HepG2 (cell line): ENCODE results near the gene CCL7. TPM values are rescaled to one million over a fixed set of nuclear protein-coding genes. Genes with fewer than 3 reads are reported as not detected.

Source experiments
- ATAC-seq: fragments of 200-7000 bp; cut with Tn5 transposase; 3 replicates; pipeline ENCODE4 v1.9.1; 2020; ENCODE audit warnings: mild to moderate bottlenecking, moderate library complexity
- BruUV-seq: library from RNA; stranded (reverse); fragments of 400-500 nt; replicated peaks from 2 replicates; lab custom pipeline; 2021; lab: Mats Ljungman, UMichigan
- CTCF ChIA-PET: fragments of 300-600 bp; formaldehyde crosslinking; extraction: SDS; loops from one replicate; lab custom pipeline; 2021; ENCODE audit warnings: low total read pairs, inconsistent platforms, low intra/inter-chr PET ratio; lab: Yijun Ruan, JAX
- POLR2A ChIA-PET: fragments of 350-600 bp; sonication (Branson Sonifier 250); formaldehyde crosslinking; loops from one replicate; lab custom pipeline; 2020; ENCODE audit warnings: antibody characterized with exemption, inconsistent platforms; lab: Yijun Ruan, JAX
- DNase-seq: peaks from one replicate; pipeline ENCODE4 v3.0.0-alpha.2; 2015; ENCODE audit warnings: low spot score
- FAIRE-seq: peaks from 3 replicates; lab custom pipeline; 2011; peaks lifted over from hg19 to GRCh38; lab: Jason Lieb, UNC
- H2AFZ ChIP-seq: one replicate; pipeline ENCODE4 v1.6.1; 2011; ENCODE audit warnings: low read length, inconsistent platforms
- H3K27ac ChIP-seq: fragments of 300-600 bp; 3 replicates; pipeline ENCODE4 v1.8.0; 2011; ENCODE audit warnings: mixed run types, mild to moderate bottlenecking, mixed read lengths, low read length, inconsistent platforms; ENCODE audit not compliant: insufficient read depth; ENCODE audit errors: extremely low read length
- H3K27me3 ChIP-seq, 2 experiments: fragments of 200-600 bp in 1 of 2; 2 replicates in 1 of 2; 3 replicates in 1 of 2; pipeline versions ENCODE4 v1.6.0 to v1.8.0; 2011; ENCODE audit warnings: low read length in 2 of 2, mild to moderate bottlenecking in 2 of 2, moderate library complexity in 2 of 2, inconsistent platforms in 1 of 2; ENCODE audit not compliant: insufficient read depth in 2 of 2, control insufficient read depth in 1 of 2
- H3K36me3 ChIP-seq, 2 experiments: fragments of 200-600 bp in 1 of 2; replicated peaks in 1 of 2; 2 replicates in 1 of 2; 3 replicates in 1 of 2; pipeline versions ENCODE4 v1.5.1 to v1.8.0; 2011; ENCODE audit warnings: low read length in 2 of 2, inconsistent platforms in 1 of 2; ENCODE audit not compliant: insufficient read depth in 2 of 2, control insufficient read depth in 1 of 2
- H3K4me1 ChIP-seq: 2 replicates; pipeline ENCODE4 v1.5.1; 2012; ENCODE audit warnings: low read length, inconsistent platforms; ENCODE audit not compliant: insufficient read depth
- H3K4me2 ChIP-seq: 2 replicates; pipeline ENCODE4 v1.6.0; 2011; ENCODE audit warnings: low read depth, low read length, inconsistent platforms
- H3K4me3 ChIP-seq, 3 experiments: fragments of 200-600 bp in 1 of 3; sonication (generic), shearing (Covaris generic) in 1 of 3; replicated peaks in 1 of 3; 2 replicates each; pipeline ENCODE4 v1.5.1; 2011 to 2016; ENCODE audit warnings: low read length in 3 of 3, inconsistent platforms in 2 of 3, low read depth in 2 of 3, mild to moderate bottlenecking in 2 of 3, control low read depth in 1 of 3, mixed read lengths in 1 of 3; ENCODE audit not compliant: insufficient read depth in 1 of 3
- H3K79me2 ChIP-seq: one replicate; pipeline ENCODE4 v1.6.1; 2011; ENCODE audit warnings: low read length, inconsistent platforms; ENCODE audit not compliant: insufficient read depth
- H3K9ac ChIP-seq: 2 replicates; pipeline ENCODE4 v1.6.0; 2011; ENCODE audit warnings: mild to moderate bottlenecking, low read depth, low read length, inconsistent platforms; ENCODE audit not compliant: insufficient read depth
- H3K9me3 ChIP-seq: 2 replicates; pipeline ENCODE4 v1.5.1; 2012; ENCODE audit warnings: mild to moderate bottlenecking, low read length
- H4K20me1 ChIP-seq: 2 replicates; pipeline ENCODE4 v1.6.0; 2011; ENCODE audit warnings: inconsistent platforms, mild to moderate bottlenecking, low read length, moderate library complexity; ENCODE audit not compliant: insufficient read depth
- CENPBD1 ChIP-seq: sonication (generic); formaldehyde crosslinking; IDR thresholded peaks from 2 replicates; pipeline ENCODE4 v1.8.0; 2022; ENCODE audit warnings: missing genetic modification reagents, low read depth, mild to moderate bottlenecking, borderline replicate concordance
- SOX13 ChIP-seq, 3 experiments: fragments of 450-650 bp in 1 of 3; sonication (generic) in 1 of 3; formaldehyde crosslinking in 1 of 3; IDR thresholded peaks in 2 of 3; conservative IDR thresholded peaks in 1 of 3; 2 replicates each; pipeline versions ENCODE4 v1.5.0 to v1.6.1; 2016 to 2020; ENCODE audit warnings: antibody characterized with exemption in 1 of 3, mild to moderate bottlenecking in 1 of 3, missing compliant biosample characterization in 1 of 3, missing genetic modification reagents in 1 of 3, moderate library complexity in 1 of 3
- ZNF407 ChIP-seq: sonication (generic); formaldehyde crosslinking; IDR thresholded peaks from one replicate; pipeline ENCODE4 v1.5.1; 2020; ENCODE audit warnings: mild to moderate bottlenecking, missing genetic modification reagents; ENCODE audit errors: not compliant biosample characterization
- ZNF598 ChIP-seq: sonication (generic); formaldehyde crosslinking; IDR thresholded peaks from 2 replicates; pipeline ENCODE4 v1.5.1; 2020; ENCODE audit warnings: mild to moderate bottlenecking, missing genetic modification reagents, borderline replicate concordance
- in situ Hi-C: cut with HindIII; loops from 2 replicates; pipeline ENCODE4 v1.10.0; 2017; ENCODE audit warnings: low pct_unique_long_range_greater_than_20kb; ENCODE audit not compliant: extremely low pct_ligation_motif_present
- intact Hi-C: fragments of 100-400 bp; cut with micrococcal nuclease; formaldehyde crosslinking; loops from one replicate; pipeline ENCODE4 v1.10.0; 2022; ENCODE audit not compliant: unreplicated experiment
- polyA plus RNA-seq, 8 experiments: library from polyadenylated mRNA; depleted of rRNA in 3 of 8; stranded (reverse) in 7 of 8; unstranded in 1 of 8; fragments of >200 nt; fragmentation: Illumina TruSeq in 4 of 8; extraction: Trizol in 4 of 8; gene quantifications; 2 replicates each; pipeline versions ENCODE4 v1.2.1 to v1.2.3, GENCODE V29; 2011 to 2016; ENCODE audit warnings: low read depth in 4 of 8, missing spikeins in 1 of 8, mixed read lengths in 1 of 8; ENCODE audit not compliant: insufficient read depth in 1 of 8
- total RNA-seq, 5 experiments: library from RNA; depleted of rRNA; stranded (reverse); fragments of >200 nt; fragmentation: Illumina TruSeq; extraction: Trizol; gene quantifications; 2 replicates each; pipeline ENCODE4 v1.2.3, GENCODE V29; 2016; ENCODE audit warnings: low read depth in 1 of 5
- TF ChIP-seq, protein P1 (sequence below): IDR thresholded peaks from 2 replicates; pipeline ENCODE4 v1.6.1; 2016; ENCODE audit warnings: low read depth

The CCL7 gene
- total and polyA plus RNA-seq, 2 of the 13 experiments (the other 11 are each of a cell fraction or from before 2014, with no cell fraction given): not detected

- FAIRE-seq: no peak
- in situ Hi-C loops: no loop called here
- Histone ChIP-seq H3K36me3 (no peaks in the 10 kb centered on the region), H4K20me1 (no peaks in the 10 kb centered on the region), H3K4me1 (no peaks in the 10 kb centered on the region), H3K4me2 (no peak overlapping the region), H3K27me3 (no peaks in the 10 kb centered on the region), H3K27ac (no peak overlapping the region), H2AFZ (no peak overlapping the region), H3K79me2 (no peaks in the 10 kb centered on the region), H3K9ac (no peak overlapping the region), H3K9me3 (no peaks in the 10 kb centered on the region), H3K4me3 (no peak overlapping the region)
- no peak for ATAC-seq
- POLR2A ChIA-PET: no interaction called here
- BruUV-seq: no TSS peak
- DNase-seq: no peak
- CTCF ChIA-PET: no interaction called here
- intact Hi-C loops: no loop called here
- TF ChIP-seq ZNF407 (CRISPR knock-in tag) (no peak), SOX13 (IDR thresholded peaks at IDR 0.05) (no peak), SOX13 (CRISPR knock-in tag; conservative IDR thresholded peaks at IDR 0.05 in 1 of 2, IDR thresholded peaks at IDR 0.05 in 1 of 2) (no peak), ZNF598 (CRISPR knock-in tag) (no peak), CENPBD1 (CRISPR knock-in tag) (no peak)
- TF ChIP-seq, protein P1, sequence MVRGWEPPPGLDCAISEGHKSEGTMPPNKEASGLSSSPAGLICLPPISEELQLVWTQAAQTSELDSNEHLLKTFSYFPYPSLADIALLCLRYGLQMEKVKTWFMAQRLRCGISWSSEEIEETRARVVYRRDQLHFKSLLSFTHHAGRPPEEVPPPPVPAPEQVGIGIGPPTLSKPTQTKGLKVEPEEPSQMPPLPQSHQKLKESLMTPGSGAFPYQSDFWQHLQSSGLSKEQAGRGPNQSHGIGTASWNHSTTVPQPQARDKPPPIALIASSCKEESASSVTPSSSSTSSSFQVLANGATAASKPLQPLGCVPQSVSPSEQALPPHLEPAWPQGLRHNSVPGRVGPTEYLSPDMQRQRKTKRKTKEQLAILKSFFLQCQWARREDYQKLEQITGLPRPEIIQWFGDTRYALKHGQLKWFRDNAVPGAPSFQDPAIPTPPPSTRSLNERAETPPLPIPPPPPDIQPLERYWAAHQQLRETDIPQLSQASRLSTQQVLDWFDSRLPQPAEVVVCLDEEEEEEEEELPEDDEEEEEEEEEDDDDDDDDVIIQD (CRISPR knock-in tag): no peak
These were observed 38.4 kb downstream of the CCL7 start for GRCh38 chr17:34308371-34308770.
